HG02938 (cell line): ENCODE data around the gene IQCE.

Experiments used
- ATAC-seq: cut with Tn5 transposase; IDR thresholded peaks from one replicate; pipeline ENCODE4 v1.9.1; 2021; ENCODE audit warnings: mild to moderate bottlenecking, moderate library complexity; ENCODE audit not compliant: unreplicated experiment

Gene IQCE

DNA sequence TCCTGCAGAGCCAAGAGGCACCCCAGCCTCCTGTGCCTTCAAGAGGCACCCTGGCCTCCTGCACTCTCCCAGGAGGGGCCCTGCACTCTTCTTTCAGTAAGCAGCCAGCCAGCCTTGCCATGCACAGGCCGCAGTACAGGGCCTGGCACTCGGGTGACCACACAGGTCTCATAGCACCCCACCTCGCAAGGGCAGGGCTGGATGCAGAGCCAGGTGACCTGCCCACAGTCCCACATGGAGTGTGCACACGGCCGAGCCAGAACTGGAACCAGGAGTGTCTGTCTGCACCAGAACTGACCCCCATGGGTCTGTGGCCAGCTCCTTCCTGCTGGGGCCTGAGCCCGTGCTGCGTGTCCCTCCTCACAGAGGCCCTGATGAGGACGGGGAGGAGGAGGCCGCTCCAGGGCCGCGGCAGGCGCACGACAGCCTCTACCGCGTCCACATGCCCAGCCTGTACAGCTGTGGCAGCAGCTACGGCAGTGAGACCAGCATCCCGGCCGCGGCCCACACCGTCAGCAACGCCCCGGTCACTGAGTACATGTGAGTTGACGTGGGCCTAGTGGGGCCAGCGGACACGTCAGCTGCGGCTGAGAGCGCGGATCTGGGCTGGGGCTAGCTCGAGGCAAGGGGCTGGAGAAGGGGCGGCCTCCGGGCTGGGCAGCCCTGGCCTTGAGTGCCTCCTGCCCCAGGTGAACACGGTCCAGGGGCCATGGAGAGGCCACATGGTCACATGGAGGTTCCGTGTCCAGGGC lies 99.3 kb downstream of the IQCE start:
- no peak for ATAC-seq

- ATAC-seq = no peak
These were observed 100.2 kb downstream of the IQCE start for GRCh38 chr7:2658941-2659340.

- no peak for ATAC-seq
These were observed 101.0 kb downstream of the IQCE start for GRCh38 chr7:2659556-2660358.

DNA sequence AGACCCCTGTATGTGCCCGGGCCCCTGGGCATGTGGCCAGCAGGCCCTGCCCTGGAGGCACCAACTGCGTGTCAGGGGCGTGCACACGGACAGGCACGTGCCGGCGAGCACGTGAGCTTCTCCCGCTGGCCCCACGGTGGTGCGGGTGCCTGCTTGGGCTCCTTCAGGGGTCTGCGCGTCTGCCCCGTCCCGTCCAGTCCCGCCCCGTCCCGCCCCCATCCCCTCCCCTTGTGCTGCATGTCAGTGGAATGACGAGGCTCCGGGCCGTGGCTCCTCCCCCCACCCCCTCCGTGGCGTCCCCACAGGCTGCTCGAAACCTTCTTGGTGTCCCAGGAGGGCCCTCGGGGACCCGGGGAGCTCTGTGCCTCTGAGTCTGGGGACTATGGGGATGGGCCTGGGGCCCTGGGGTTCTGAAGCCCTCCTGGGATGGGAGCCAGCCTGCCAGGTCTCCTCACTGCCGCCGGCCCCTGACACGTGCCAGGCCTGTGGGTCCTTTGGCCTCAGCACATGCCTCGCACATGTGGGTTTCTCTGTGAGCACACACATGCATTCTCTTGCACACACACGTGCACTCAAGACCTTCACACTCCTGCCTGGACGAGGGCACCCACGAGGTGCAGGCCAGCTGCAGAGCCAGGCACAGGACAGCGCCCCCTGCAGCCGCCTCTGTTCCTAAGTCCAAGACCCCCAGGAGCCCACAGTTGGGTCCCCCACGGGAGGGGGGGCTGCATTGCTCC lies 101.7 kb downstream of the IQCE start:
- no peak for ATAC-seq

DNA sequence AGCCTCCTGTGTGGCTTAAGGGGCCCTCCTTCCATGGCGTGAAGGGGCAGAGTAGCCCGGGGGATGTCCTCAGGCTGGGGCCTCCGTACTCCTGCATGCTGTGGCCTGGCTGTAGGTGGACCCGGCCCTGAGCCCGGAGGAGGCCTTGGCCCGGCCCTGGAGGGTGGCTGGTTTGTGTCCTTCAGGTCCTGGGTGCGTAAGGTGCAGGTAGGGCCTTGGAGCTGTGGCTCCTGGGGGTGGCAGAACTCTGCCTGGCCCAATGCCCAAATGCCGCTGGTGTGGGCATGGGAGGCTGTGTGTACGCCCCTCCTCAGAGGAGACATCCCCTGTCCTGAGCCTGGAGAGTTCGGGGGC lies 102.3 kb downstream of the IQCE start:
- no peak for ATAC-seq

DNA sequence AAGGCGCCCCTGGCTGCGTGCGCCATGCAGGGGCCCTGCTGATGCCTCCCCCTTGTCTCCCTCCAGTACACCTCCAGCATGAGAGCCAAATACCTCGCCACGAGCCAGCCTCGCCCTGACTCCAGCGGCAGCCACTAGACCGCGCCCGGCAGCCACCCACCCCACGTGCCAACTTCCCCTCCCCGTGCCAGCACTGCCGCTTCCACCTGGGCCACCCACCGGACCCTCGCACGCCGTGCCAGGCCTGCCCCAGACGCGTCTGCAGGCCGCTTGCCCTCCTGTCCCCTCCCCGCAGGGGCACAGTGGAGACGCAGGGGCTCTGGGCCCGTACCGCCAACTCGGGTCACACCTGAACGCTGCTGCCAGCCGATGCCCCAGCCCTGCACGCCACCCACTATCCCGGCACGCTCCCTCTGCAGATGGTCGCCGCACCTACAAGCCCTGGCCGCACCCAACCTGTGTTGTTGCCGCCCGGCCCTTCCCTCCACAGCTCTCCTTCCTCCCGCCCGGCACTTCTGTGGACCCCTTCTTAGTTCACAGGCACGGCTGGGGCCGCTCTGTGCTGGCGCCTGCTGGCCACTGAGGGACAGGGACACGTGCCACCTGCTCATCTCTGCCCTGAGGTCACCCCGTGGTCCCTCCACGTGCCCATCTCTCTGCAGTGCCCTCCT lies 103.0 kb downstream of the IQCE start:
- ATAC-seq = no peak

GRCh38 chr7:2662273-2663120 lies 103.7 kb downstream of the IQCE start:
- ATAC-seq = no peak

GRCh38 chr7:2663121-2663886 lies 104.5 kb downstream of the IQCE start:
- ATAC-seq = no peak

DNA sequence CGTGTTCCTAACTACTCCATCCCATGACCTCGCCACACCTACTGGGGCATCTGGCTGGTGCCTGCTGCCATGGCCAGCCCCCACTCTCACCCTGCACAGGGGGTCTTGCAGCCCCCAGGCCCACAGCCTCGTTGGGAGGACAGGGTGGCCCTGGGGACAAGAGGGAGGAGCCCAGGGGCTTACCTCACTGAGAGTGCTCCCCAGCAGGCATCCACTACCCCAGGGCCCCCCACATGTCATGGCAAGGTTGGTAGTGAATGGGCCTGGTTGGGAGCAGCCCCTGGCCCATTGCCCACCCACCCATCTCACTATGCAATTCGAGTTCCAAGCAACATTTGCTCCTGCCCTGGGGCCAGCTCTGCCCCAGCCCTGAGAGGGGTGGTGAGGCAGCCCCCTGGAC lies 105.2 kb downstream of the IQCE start:
- ATAC-seq = no peak
